Activated naive CD8-positive, alpha-beta T cell treated with anti-CD3 and anti-CD28 coated beads, Interleukin-2, amount 50 U/mL, for 24 hours (primary cell): Measurements from ENCODE around the gene PRRX2.

ENCODE experiments used
- ATAC-seq: fragments of 150-1000 bp; cut with Tn5 transposase; one replicate; pipeline ENCODE4 v1.10.0; 2021
- DNase-seq: peaks from one replicate; pipeline ENCODE4 v3.0.0; 2021
- H3K27ac Mint-ChIP-seq: one replicate; pipeline ENCODE4 v1.8.0; 2021; ENCODE audit warnings: mild to moderate bottlenecking, mixed read lengths
- H3K27me3 Mint-ChIP-seq: one replicate; pipeline ENCODE4 v1.8.0; 2021; ENCODE audit warnings: mixed read lengths
- H3K36me3 Mint-ChIP-seq: one replicate; pipeline ENCODE4 v1.8.0; 2021; ENCODE audit warnings: low read depth, mixed read lengths
- H3K4me1 Mint-ChIP-seq: one replicate; pipeline ENCODE4 v1.8.0; 2021; ENCODE audit warnings: mixed read lengths
- H3K4me3 Mint-ChIP-seq: one replicate; pipeline ENCODE4 v1.8.0; 2021; ENCODE audit warnings: mild to moderate bottlenecking, moderate library complexity, mixed read lengths
- H3K9me3 Mint-ChIP-seq: one replicate; pipeline ENCODE4 v1.8.0; 2021; ENCODE audit warnings: mixed read lengths

PRRX2 gene

GRCh38 chr9:129641750-129642585, 23.5 kb upstream of the PRRX2 start, which contains the start of gene ASB6:
ASB6 (minus strand) TSS chr9:129642151; CDS start chr9:129641999, 152 bp downstream.
- ATAC-seq, result peak; percentile 95
- Mint-ChIP-seq H3K27me3 (no peaks in the 10 kb centered on the region), H3K4me3 (peak within 1 kb of the TSS; percentile 90), H3K9me3 (no peaks in the 10 kb centered on the region), H3K4me1 (peaks cover 16% of the 10 kb centered on the region), H3K36me3 (peaks cover 10% of the 10 kb centered on the region), H3K27ac (peak within 1 kb of the TSS; percentile 84)
- peak; percentile 100 for DNase-seq

- DNase-seq (no peak), ATAC-seq (no peak)
- Mint-ChIP-seq H3K4me3 (no peak overlapping the region), H3K9me3 (no peaks in the 10 kb centered on the region), H3K4me1 (peaks cover 16% of the 10 kb centered on the region), H3K27ac (no peak overlapping the region), H3K27me3 (no peaks in the 10 kb centered on the region), H3K36me3 (no peaks in the 10 kb centered on the region)
Measured at GRCh38 chr9:129643706-129644105, 21.7 kb upstream of the PRRX2 start.

- Mint-ChIP-seq H3K36me3 (no peaks in the 10 kb centered on the region), H3K27me3 (no peaks in the 10 kb centered on the region), H3K4me1 (peaks cover 16% of the 10 kb centered on the region), H3K9me3 (no peaks in the 10 kb centered on the region), H3K4me3 (no peak overlapping the region), H3K27ac (no peak overlapping the region)
- no peak for DNase-seq
- no peak for ATAC-seq
Measured at GRCh38 chr9:129644365-129644764, 21.1 kb upstream of the PRRX2 start.

GRCh38 chr9:129644902-129645301, 20.5 kb upstream of the PRRX2 start:
- no peaks in the 10 kb centered on the region for H3K27me3 Mint-ChIP-seq
- no peaks in the 10 kb centered on the region for H3K9me3 Mint-ChIP-seq
- no peaks in the 10 kb centered on the region for H3K36me3 Mint-ChIP-seq
- peaks cover 16% of the 10 kb centered on the region for H3K4me1 Mint-ChIP-seq
- H3K27ac Mint-ChIP-seq, result no peak overlapping the region
- no peak overlapping the region for H3K4me3 Mint-ChIP-seq
- DNase-seq (no peak), ATAC-seq (no peak)

GRCh38 chr9:129646252-129646651, 19.2 kb upstream of the PRRX2 start:
- Mint-ChIP-seq H3K4me3 (no peak overlapping the region), H3K27ac (no peak overlapping the region), H3K27me3 (no peaks in the 10 kb centered on the region), H3K4me1 (peaks cover 4% of the 10 kb centered on the region), H3K36me3 (no peaks in the 10 kb centered on the region), H3K9me3 (no peaks in the 10 kb centered on the region)
- no peak for ATAC-seq
- no peak for DNase-seq

- Mint-ChIP-seq H3K36me3 (no peaks in the 10 kb centered on the region), H3K9me3 (no peaks in the 10 kb centered on the region), H3K27ac (no peak overlapping the region), H3K27me3 (no peaks in the 10 kb centered on the region), H3K4me3 (no peak overlapping the region), H3K4me1 (peaks cover 3% of the 10 kb centered on the region)
- no peak for DNase-seq
- ATAC-seq, result no peak
Measured at GRCh38 chr9:129646654-129647053, 18.8 kb upstream of the PRRX2 start.

- Mint-ChIP-seq H3K27me3 (no peaks in the 10 kb centered on the region), H3K27ac (no peak overlapping the region), H3K4me1 (no peaks in the 10 kb centered on the region), H3K9me3 (no peaks in the 10 kb centered on the region), H3K4me3 (no peak overlapping the region), H3K36me3 (no peaks in the 10 kb centered on the region)
- ATAC-seq (no peak), DNase-seq (no peak)
Measured at GRCh38 chr9:129647635-129648034, 17.8 kb upstream of the PRRX2 start.

GRCh38 chr9:129648092-129648763, 17.2 kb upstream of the PRRX2 start:
- no peaks in the 10 kb centered on the region for H3K9me3 Mint-ChIP-seq
- DNase-seq (no peak), ATAC-seq (no peak)
- H3K4me3 Mint-ChIP-seq, result no peak overlapping the region
- no peaks in the 10 kb centered on the region for H3K4me1 Mint-ChIP-seq
- no peaks in the 10 kb centered on the region for H3K27me3 Mint-ChIP-seq
- no peaks in the 10 kb centered on the region for H3K36me3 Mint-ChIP-seq
- no peak overlapping the region for H3K27ac Mint-ChIP-seq

GRCh38 chr9:129648764-129649115, 16.7 kb upstream of the PRRX2 start:
- no peaks in the 10 kb centered on the region for H3K9me3 Mint-ChIP-seq
- H3K27me3 Mint-ChIP-seq, result peaks cover 2% of the 10 kb centered on the region
- ATAC-seq, result no peak
- H3K27ac Mint-ChIP-seq, result no peak overlapping the region
- no peak for DNase-seq
- no peaks in the 10 kb centered on the region for H3K36me3 Mint-ChIP-seq
- H3K4me1 Mint-ChIP-seq, result no peaks in the 10 kb centered on the region
- no peak overlapping the region for H3K4me3 Mint-ChIP-seq

- peaks cover 2% of the 10 kb centered on the region for H3K27me3 Mint-ChIP-seq
- DNase-seq (no peak), ATAC-seq (no peak)
- H3K4me3 Mint-ChIP-seq, result no peak overlapping the region
- no peaks in the 10 kb centered on the region for H3K36me3 Mint-ChIP-seq
- no peak overlapping the region for H3K27ac Mint-ChIP-seq
- no peaks in the 10 kb centered on the region for H3K4me1 Mint-ChIP-seq
- H3K9me3 Mint-ChIP-seq, result no peaks in the 10 kb centered on the region
Measured at GRCh38 chr9:129649726-129650679, 15.4 kb upstream of the PRRX2 start.

- H3K4me1 Mint-ChIP-seq, result no peaks in the 10 kb centered on the region
- no peak for ATAC-seq
Measured at GRCh38 chr9:129650680-129651235, 14.7 kb upstream of the PRRX2 start.

GRCh38 chr9:129653823-129654553, 11.5 kb upstream of the PRRX2 start:
- Mint-ChIP-seq H3K27me3 (peaks cover 2% of the 10 kb centered on the region), H3K27ac (no peak overlapping the region), H3K4me1 (no peaks in the 10 kb centered on the region), H3K36me3 (no peaks in the 10 kb centered on the region), H3K4me3 (no peak overlapping the region), H3K9me3 (no peaks in the 10 kb centered on the region)
- no peak for ATAC-seq
- DNase-seq, result no peak

More at GRCh38 chr9:129650680-129651235, 14.7 kb upstream of the PRRX2 start:
- no peak for DNase-seq
- Mint-ChIP-seq H3K9me3 (no peaks in the 10 kb centered on the region), H3K27me3 (peaks cover 2% of the 10 kb centered on the region), H3K27ac (no peak overlapping the region), H3K36me3 (no peaks in the 10 kb centered on the region), H3K4me3 (no peak overlapping the region)

- Mint-ChIP-seq H3K9me3 (no peaks in the 10 kb centered on the region), H3K36me3 (no peaks in the 10 kb centered on the region), H3K27ac (no peak overlapping the region), H3K27me3 (peaks cover 2% of the 10 kb centered on the region), H3K4me1 (no peaks in the 10 kb centered on the region), H3K4me3 (no peak overlapping the region)
- DNase-seq (no peak), ATAC-seq (no peak)
Measured at GRCh38 chr9:129654554-129655040, 10.8 kb upstream of the PRRX2 start.
